SU-DHL-6 (cell line): ENCODE results near the gene TBC1D4.

ENCODE experiments used
- H2AFZ ChIP-seq: fragments of 200-600 bp; sonication (generic); 2 replicates; pipeline ENCODE4 v1.6.1; 2014; ENCODE audit warnings: low read depth, mild to moderate bottlenecking, moderate library complexity, mixed read lengths, antibody characterized with exemption, low read length; ENCODE audit not compliant: severe bottlenecking
- H3F3A ChIP-seq: fragments of 200-600 bp; shearing (Covaris generic); 2 replicates; pipeline ENCODE4 v1.6.0; 2016; ENCODE audit warnings: antibody characterized with exemption, mild to moderate bottlenecking; ENCODE audit not compliant: insufficient read depth
- H3K27ac ChIP-seq: fragments of 200-600 bp; sonication (generic); 2 replicates; pipeline ENCODE4 v1.5.1; 2016; ENCODE audit warnings: low read depth, mild to moderate bottlenecking, low read length, moderate library complexity, mixed read lengths
- H3K27me3 ChIP-seq: fragments of 200-600 bp; sonication (generic), shearing (Covaris generic); 2 replicates; pipeline ENCODE4 v1.6.0; 2014; ENCODE audit warnings: mild to moderate bottlenecking, low read length
- H3K36me3 ChIP-seq: fragments of 200-600 bp; sonication (generic); 2 replicates; pipeline ENCODE4 v1.6.1; 2014; ENCODE audit warnings: mild to moderate bottlenecking, low read length, mixed read lengths
- H3K4me2 ChIP-seq: fragments of 300-600, 200-600 bp; shearing (Covaris generic), sonication (generic); 2 replicates; pipeline ENCODE4 v1.6.0; 2014; ENCODE audit warnings: low read length, low read depth, mild to moderate bottlenecking; ENCODE audit not compliant: poor library complexity, severe bottlenecking
- H3K4me3 ChIP-seq: fragments of 200-600 bp; sonication (generic); 2 replicates; pipeline ENCODE4 v1.5.1; 2014; ENCODE audit warnings: antibody characterized with exemption, low read length, mild to moderate bottlenecking, mixed read lengths; ENCODE audit not compliant: insufficient read depth, poor library complexity, severe bottlenecking
- H3K79me2 ChIP-seq: fragments of 200-600 bp; sonication (generic); 2 replicates; pipeline ENCODE4 v1.6.1; 2014; ENCODE audit warnings: mild to moderate bottlenecking, low read length, moderate library complexity; ENCODE audit not compliant: insufficient read depth
- H3K9ac ChIP-seq: fragments of 200-600 bp; sonication (generic); 2 replicates; pipeline ENCODE4 v1.7.0; 2014; ENCODE audit warnings: mild to moderate bottlenecking, low read length
- H3K9me2 ChIP-seq: fragments of 200-600 bp; sonication (generic); replicated peaks from 2 replicates; pipeline ENCODE4 v1.6.1; 2014; ENCODE audit warnings: low read length; ENCODE audit not compliant: insufficient read depth
- H3K9me3 ChIP-seq: fragments of 200-600 bp; sonication (generic); 2 replicates; pipeline ENCODE4 v1.6.1; 2014; ENCODE audit warnings: low read length, mixed read lengths; ENCODE audit not compliant: insufficient read depth
- H4K20me1 ChIP-seq: fragments of 200-600 bp; sonication (generic); 2 replicates; pipeline ENCODE4 v1.6.1; 2014; ENCODE audit warnings: low read depth, mild to moderate bottlenecking, antibody characterized with exemption, low read length, moderate library complexity, mixed read lengths
- EZH2phosphoT487 ChIP-seq: fragments of 200-600 bp; sonication (generic), shearing (Covaris generic); conservative IDR thresholded peaks from 2 replicates; pipeline ENCODE4 v1.6.1; 2018; ENCODE audit warnings: mild to moderate bottlenecking, antibody characterized with exemption, low read length, moderate library complexity, mixed read lengths
- TF ChIP-seq, protein P1 (sequence below): fragments of 200-600 bp; sonication (generic); IDR thresholded peaks from one replicate; pipeline ENCODE4 v1.5.1; 2017; ENCODE audit warnings: antibody characterized with exemption, mild to moderate bottlenecking, low read length, moderate library complexity; ENCODE audit not compliant: insufficient read depth, poor library complexity, severe bottlenecking

TBC1D4 gene

GRCh38 chr13:75465236-75465635 lies 16.7 kb downstream of the TBC1D4 start:
- no peaks in the 10 kb centered on the region for H3F3A ChIP-seq
- H3K27ac ChIP-seq: no peak overlapping the region
- H3K9me3 ChIP-seq: no peaks in the 10 kb centered on the region
- H3K4me2 ChIP-seq: no peak overlapping the region
- no peak overlapping the region for H3K9ac ChIP-seq
- no peak overlapping the region for H2AFZ ChIP-seq
- H3K79me2 ChIP-seq: no peaks in the 10 kb centered on the region
- H3K36me3 ChIP-seq: no peaks in the 10 kb centered on the region
- TF ChIP-seq EZH2phosphoT487: no peak
- TF ChIP-seq, protein P1, sequence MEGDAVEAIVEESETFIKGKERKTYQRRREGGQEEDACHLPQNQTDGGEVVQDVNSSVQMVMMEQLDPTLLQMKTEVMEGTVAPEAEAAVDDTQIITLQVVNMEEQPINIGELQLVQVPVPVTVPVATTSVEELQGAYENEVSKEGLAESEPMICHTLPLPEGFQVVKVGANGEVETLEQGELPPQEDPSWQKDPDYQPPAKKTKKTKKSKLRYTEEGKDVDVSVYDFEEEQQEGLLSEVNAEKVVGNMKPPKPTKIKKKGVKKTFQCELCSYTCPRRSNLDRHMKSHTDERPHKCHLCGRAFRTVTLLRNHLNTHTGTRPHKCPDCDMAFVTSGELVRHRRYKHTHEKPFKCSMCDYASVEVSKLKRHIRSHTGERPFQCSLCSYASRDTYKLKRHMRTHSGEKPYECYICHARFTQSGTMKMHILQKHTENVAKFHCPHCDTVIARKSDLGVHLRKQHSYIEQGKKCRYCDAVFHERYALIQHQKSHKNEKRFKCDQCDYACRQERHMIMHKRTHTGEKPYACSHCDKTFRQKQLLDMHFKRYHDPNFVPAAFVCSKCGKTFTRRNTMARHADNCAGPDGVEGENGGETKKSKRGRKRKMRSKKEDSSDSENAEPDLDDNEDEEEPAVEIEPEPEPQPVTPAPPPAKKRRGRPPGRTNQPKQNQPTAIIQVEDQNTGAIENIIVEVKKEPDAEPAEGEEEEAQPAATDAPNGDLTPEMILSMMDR: no peak
- H3K27me3 ChIP-seq: no peaks in the 10 kb centered on the region
- no peaks in the 10 kb centered on the region for H3K9me2 ChIP-seq
- no peaks in the 10 kb centered on the region for H4K20me1 ChIP-seq
- H3K4me3 ChIP-seq: no peak overlapping the region

GRCh38 chr13:75461314-75461713 lies 20.7 kb downstream of the TBC1D4 start:
- Histone ChIP-seq H3K27me3 (no peaks in the 10 kb centered on the region), H3K27ac (no peak overlapping the region), H3F3A (no peaks in the 10 kb centered on the region), H3K4me3 (no peak overlapping the region), H3K79me2 (no peaks in the 10 kb centered on the region), H3K36me3 (no peaks in the 10 kb centered on the region), H4K20me1 (no peaks in the 10 kb centered on the region), H3K9me3 (no peaks in the 10 kb centered on the region), H3K9me2 (no peaks in the 10 kb centered on the region), H3K9ac (no peak overlapping the region), H2AFZ (no peak overlapping the region), H3K4me2 (no peak overlapping the region)
- TF ChIP-seq, protein P1: no peak
- no peak for TF ChIP-seq EZH2phosphoT487

DNA sequence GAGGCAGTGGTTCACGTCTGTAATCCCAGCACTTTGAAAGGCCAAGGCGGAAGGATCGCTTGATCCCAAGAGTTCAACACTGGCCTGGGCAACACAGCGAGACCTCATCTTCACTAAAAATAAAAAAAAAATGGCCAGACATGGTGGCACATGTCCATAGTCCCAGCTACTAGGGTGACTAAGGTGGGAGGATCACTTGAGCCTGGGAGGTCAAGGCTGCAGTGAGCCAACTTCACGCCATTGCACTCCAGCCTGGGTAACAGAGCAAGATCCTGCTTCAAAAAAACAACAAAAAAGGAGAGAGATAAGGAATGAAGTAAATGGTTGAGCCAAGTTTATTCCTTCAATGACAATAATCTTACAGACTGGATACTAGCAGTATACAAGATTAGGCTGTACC lies 21.3 kb downstream of the TBC1D4 start:
- no peak overlapping the region for H2AFZ ChIP-seq
- TF ChIP-seq EZH2phosphoT487: no peak
- TF ChIP-seq, protein P1: no peak
- H3K9ac ChIP-seq: no peak overlapping the region
- no peak overlapping the region for H3K4me2 ChIP-seq
- H4K20me1 ChIP-seq: no peaks in the 10 kb centered on the region
- H3K4me3 ChIP-seq: no peak overlapping the region
- H3F3A ChIP-seq: no peaks in the 10 kb centered on the region
- H3K27ac ChIP-seq: no peak overlapping the region
- no peaks in the 10 kb centered on the region for H3K9me2 ChIP-seq
- H3K9me3 ChIP-seq: no peaks in the 10 kb centered on the region
- H3K27me3 ChIP-seq: no peaks in the 10 kb centered on the region
- no peaks in the 10 kb centered on the region for H3K36me3 ChIP-seq
- H3K79me2 ChIP-seq: no peaks in the 10 kb centered on the region
